OCI-LY1 (cell line): Measurements from ENCODE around the gene SLC9A9.

ENCODE experiments used
- H2AFZ ChIP-seq: fragments of 200-600 bp; sonication (generic), shearing (Covaris generic); 2 replicates; pipeline ENCODE4 v1.6.0; 2014; ENCODE audit warnings: antibody characterized with exemption, mild to moderate bottlenecking, low read length
- H3F3A ChIP-seq: fragments of 200-600 bp; sonication (generic), shearing (Covaris generic); 2 replicates; pipeline ENCODE4 v1.6.0; 2014; ENCODE audit warnings: mild to moderate bottlenecking, antibody characterized with exemption, low read length, moderate library complexity; ENCODE audit not compliant: insufficient read depth
- H3K27ac ChIP-seq: fragments of 200-600 bp; sonication (generic); 2 replicates; pipeline ENCODE4 v1.5.1; 2014; ENCODE audit warnings: low read length, mixed run types, mild to moderate bottlenecking, low read depth; ENCODE audit not compliant: poor library complexity, severe bottlenecking
- H3K27me3 ChIP-seq: fragments of 200-600 bp; sonication (generic); 2 replicates; pipeline ENCODE4 v1.6.0; 2014; ENCODE audit warnings: antibody characterized with exemption, mild to moderate bottlenecking, low read length, moderate library complexity; ENCODE audit not compliant: insufficient read depth
- H3K36me3 ChIP-seq: fragments of 200-600 bp; sonication (generic); 2 replicates; pipeline ENCODE4 v1.6.1; 2014; ENCODE audit warnings: mild to moderate bottlenecking, antibody characterized with exemption, low read length, moderate library complexity, mixed read lengths; ENCODE audit not compliant: insufficient read depth
- H3K4me1 ChIP-seq: fragments of 200-600 bp; sonication (generic); 2 replicates; pipeline ENCODE4 v1.5.1; 2014; ENCODE audit warnings: mild to moderate bottlenecking, low read length, moderate library complexity; ENCODE audit not compliant: insufficient read depth, severe bottlenecking
- H3K4me2 ChIP-seq: fragments of 200-600 bp; sonication (generic), shearing (Covaris generic); 2 replicates; pipeline ENCODE4 v1.6.1; 2014; ENCODE audit warnings: low read length
- H3K4me3 ChIP-seq: fragments of 200-600 bp; sonication (generic); 2 replicates; pipeline ENCODE4 v1.5.1; 2014; ENCODE audit warnings: low read length, low read depth, mild to moderate bottlenecking, mixed read lengths; ENCODE audit not compliant: poor library complexity, severe bottlenecking
- H3K79me2 ChIP-seq: fragments of 200-600 bp; shearing (Covaris generic); 2 replicates; pipeline ENCODE4 v1.6.1; 2016; ENCODE audit warnings: mixed run types, low read length, mixed read lengths; ENCODE audit not compliant: insufficient read depth
- H3K9ac ChIP-seq: fragments of 200-600 bp; sonication (generic), shearing (Covaris generic); 2 replicates; pipeline ENCODE4 v1.6.1; 2014; ENCODE audit warnings: mild to moderate bottlenecking, low read length, mixed read lengths
- H3K9me2 ChIP-seq: fragments of 200-600 bp; sonication (generic), shearing (Covaris generic); 2 replicates; pipeline ENCODE4 v1.6.1; 2014; ENCODE audit warnings: low read depth, mild to moderate bottlenecking, low read length, mixed read lengths
- H3K9me3 ChIP-seq: fragments of 200-600 bp; shearing (Covaris generic); 2 replicates; pipeline ENCODE4 v1.6.1; 2014; ENCODE audit warnings: low read length, mixed read lengths
- H4K20me1 ChIP-seq: fragments of 200-600 bp; sonication (generic), shearing (Covaris generic); 2 replicates; pipeline ENCODE4 v1.6.0; 2016; ENCODE audit warnings: mild to moderate bottlenecking, low read length; ENCODE audit not compliant: insufficient read depth
- CTCF ChIP-seq: fragments of 200-600 bp; sonication (generic), shearing (Covaris generic); IDR thresholded peaks from 2 replicates; pipeline ENCODE4 v1.5.1; 2017; ENCODE audit warnings: mild to moderate bottlenecking, antibody characterized with exemption, low read length, moderate library complexity, mixed read lengths
- EZH2 ChIP-seq: fragments of 200-600 bp; sonication (generic), shearing (Covaris generic); IDR thresholded peaks from 2 replicates; pipeline ENCODE4 v1.8.0; 2017; ENCODE audit warnings: borderline replicate concordance, mixed run types, mild to moderate bottlenecking, antibody characterized with exemption, low read length, moderate library complexity, mixed read lengths

The SLC9A9 gene

GRCh38 chr3:143418391-143418790 is 429.9 kb downstream of the SLC9A9 start:
- no peaks in the 10 kb centered on the region for H4K20me1 ChIP-seq
- no peaks in the 10 kb centered on the region for H3K79me2 ChIP-seq
- H3F3A ChIP-seq, result no peaks in the 10 kb centered on the region
- peaks cover 11% of the 10 kb centered on the region for H3K4me1 ChIP-seq
- no peak overlapping the region for H3K27ac ChIP-seq
- H3K4me2 ChIP-seq, result no peak overlapping the region
- H3K9me3 ChIP-seq, result no peaks in the 10 kb centered on the region
- no peaks in the 10 kb centered on the region; the same call in 1 of the 2 replicates for H3K36me3 ChIP-seq
- H3K27me3 ChIP-seq, result no peaks in the 10 kb centered on the region
- no peak for TF ChIP-seq EZH2
- TF ChIP-seq CTCF, result no peak
- no peaks in the 10 kb centered on the region for H3K9me2 ChIP-seq
- H2AFZ ChIP-seq, result no peak overlapping the region
- H3K9ac ChIP-seq, result no peak overlapping the region
- H3K4me3 ChIP-seq, result no peak overlapping the region

- H4K20me1 ChIP-seq, result no peaks in the 10 kb centered on the region
- peaks cover 24% of the 10 kb centered on the region for H3K4me1 ChIP-seq
- H3K4me2 ChIP-seq, result no peak overlapping the region
- H3K9ac ChIP-seq, result no peak overlapping the region
- H2AFZ ChIP-seq, result no peak overlapping the region
- TF ChIP-seq CTCF, result no peak
- TF ChIP-seq EZH2, result no peak
- H3K27ac ChIP-seq, result no peak overlapping the region
- H3K36me3 ChIP-seq, result no peaks in the 10 kb centered on the region; the same call in 1 of the 2 replicates
- no peaks in the 10 kb centered on the region for H3K27me3 ChIP-seq
- no peaks in the 10 kb centered on the region for H3K9me2 ChIP-seq
- H3K79me2 ChIP-seq, result no peaks in the 10 kb centered on the region
- no peaks in the 10 kb centered on the region for H3F3A ChIP-seq
- H3K4me3 ChIP-seq, result no peak overlapping the region
- no peaks in the 10 kb centered on the region for H3K9me3 ChIP-seq
Measured at GRCh38 chr3:143416229-143416628, 432.0 kb downstream of the SLC9A9 start.

- H3K9ac ChIP-seq, result no peak overlapping the region
- no peaks in the 10 kb centered on the region for H3K27me3 ChIP-seq
- no peaks in the 10 kb centered on the region for H3F3A ChIP-seq
- no peaks in the 10 kb centered on the region for H3K9me3 ChIP-seq
- no peak for TF ChIP-seq EZH2
- no peaks in the 10 kb centered on the region for H4K20me1 ChIP-seq
- H3K4me2 ChIP-seq, result no peak overlapping the region
- H3K4me1 ChIP-seq, result peaks cover 24% of the 10 kb centered on the region
- H3K27ac ChIP-seq, result no peak overlapping the region
- no peak overlapping the region for H2AFZ ChIP-seq
- no peaks in the 10 kb centered on the region; the same call in 1 of the 2 replicates for H3K36me3 ChIP-seq
- H3K4me3 ChIP-seq, result no peak overlapping the region
- H3K79me2 ChIP-seq, result no peaks in the 10 kb centered on the region
- H3K9me2 ChIP-seq, result no peaks in the 10 kb centered on the region
Measured at GRCh38 chr3:143414571-143415253, 433.6 kb downstream of the SLC9A9 start.

- no peaks in the 10 kb centered on the region for H3K79me2 ChIP-seq
- H3K4me3 ChIP-seq, result no peak overlapping the region
- H3K9me2 ChIP-seq, result no peaks in the 10 kb centered on the region
- H3K9me3 ChIP-seq, result no peaks in the 10 kb centered on the region
- H2AFZ ChIP-seq, result no peak overlapping the region
- no peak overlapping the region; the same call in 1 of the 2 replicates for H3K9ac ChIP-seq
- H3F3A ChIP-seq, result no peaks in the 10 kb centered on the region
- TF ChIP-seq CTCF, result no peak
- TF ChIP-seq EZH2, result no peak
- peaks cover 24% of the 10 kb centered on the region for H3K4me1 ChIP-seq
- H3K4me2 ChIP-seq, result peak overlapping the region; percentile 9; the same call in 1 of the 2 replicates
- H4K20me1 ChIP-seq, result no peaks in the 10 kb centered on the region
- no peaks in the 10 kb centered on the region for H3K27me3 ChIP-seq
- no peaks in the 10 kb centered on the region; the same call in 1 of the 2 replicates for H3K36me3 ChIP-seq
- H3K27ac ChIP-seq, result no peak overlapping the region
Measured at GRCh38 chr3:143413372-143413771, 434.9 kb downstream of the SLC9A9 start.
